ENCODE data around the gene LHFPL5. TPM values are rescaled to one million over a fixed set of nuclear protein-coding genes. Genes with fewer than 3 reads are reported as not detected.

Gene LHFPL5
- total and polyA plus RNA-seq, 2 experiments from 2014 or later, result not detected

- H3K4me3 Mint-ChIP-seq, result no peak overlapping the region
- Histone ChIP-seq H3K79me2 (replicated peaks; ENCODE audit: insufficient read depth) (no peaks in the 10 kb centered on the region), H3K9me2 (ENCODE audit: insufficient read depth) (no peaks in the 10 kb centered on the region), H3K4me2 (no peak overlapping the region), H3K36me3 (ENCODE audit: insufficient read depth) (no peaks in the 10 kb centered on the region), H3K27me3 (ENCODE audit: insufficient read depth) (no peaks in the 10 kb centered on the region), H3K4me3 (no peak overlapping the region), H2AFZ (no peak overlapping the region), H3K27ac (ENCODE audit: low read depth) (no peak overlapping the region), H3F3A (replicated peaks; ENCODE audit: low read depth) (0 out of 2 replicates have a peak, but pooled peaks cover 2% of the 10 kb centered on the region), H3K4me1 (ENCODE audit: insufficient read depth) (no peaks in the 10 kb centered on the region), H4K20me1 (replicated peaks; ENCODE audit: insufficient read depth) (no peaks in the 10 kb centered on the region)
- H3K4me1 Mint-ChIP-seq, result peaks cover 13% of the 10 kb centered on the region
- TF ChIP-seq NANOG (IDR thresholded peaks at IDR 0.05; ENCODE audit: borderline replicate concordance) (no peak), ZNF114 (CRISPR knock-in tag; IDR thresholded peaks at IDR 0.05) (no peak), REST (IDR thresholded peaks at IDR 0.05; ENCODE audit: unreplicated experiment) (no peak), STAT1 (IDR thresholded peaks at IDR 0.05; ENCODE audit: unreplicated experiment) (no peak), CTCF (conservative IDR thresholded peaks at IDR 0.05; ENCODE audit: low read depth in 2 of 2) (no peak)
- DNase-seq (ENCODE audit: low spot score) (no peak), ATAC-seq (no peak)
- no peaks in the 10 kb centered on the region; the same call in 2 of the 3 replicates for H3K36me3 Mint-ChIP-seq (ENCODE audit: low read depth)
- no peaks in the 10 kb centered on the region; the same call in 2 of the 3 replicates for H3K9me3 Mint-ChIP-seq
- peaks cover 8% of the 10 kb centered on the region for H3K27me3 Mint-ChIP-seq (ENCODE audit: insufficient read depth, low read depth, poor library complexity)
- no peak overlapping the region for H3K27ac Mint-ChIP-seq
Observed at GRCh38 chr6:35782424-35782823, 22.7 kb upstream of the LHFPL5 start.

- no peaks in the 10 kb centered on the region; the same call in 2 of the 3 replicates for H3K9me3 Mint-ChIP-seq
- H3K27ac ChIP-seq (ENCODE audit: low read depth), result no peak overlapping the region
- TF ChIP-seq ETS1 (IDR thresholded peaks at IDR 0.05), result no peak
- H3K27me3 Mint-ChIP-seq (ENCODE audit: insufficient read depth, low read depth, poor library complexity), result peaks cover 4% of the 10 kb centered on the region
- peaks cover 13% of the 10 kb centered on the region for H3K4me1 Mint-ChIP-seq
- no peaks in the 10 kb centered on the region for H3K36me3 Mint-ChIP-seq (ENCODE audit: low read depth)
- H3K4me1 ChIP-seq (ENCODE audit: insufficient read depth), result peaks cover 6% of the 10 kb centered on the region; the same call in 1 of the 2 replicates
- DNase-seq (ENCODE audit: low spot score) (no peak), ATAC-seq (no peak)
- H3K27me3 ChIP-seq (ENCODE audit: insufficient read depth), result no peaks in the 10 kb centered on the region
- no peak overlapping the region for H3K27ac Mint-ChIP-seq
- H3K36me3 ChIP-seq (ENCODE audit: insufficient read depth), result no peaks in the 10 kb centered on the region
- no peaks in the 10 kb centered on the region for H4K20me1 ChIP-seq (replicated peaks; ENCODE audit: insufficient read depth)
- no peaks in the 10 kb centered on the region; the same call in 1 of the 2 replicates for H3K9me2 ChIP-seq (ENCODE audit: insufficient read depth)
- no peak overlapping the region for H3K4me3 ChIP-seq
- 0 out of 2 replicates have a peak, but pooled peaks cover 2% of the 10 kb centered on the region for H3F3A ChIP-seq (replicated peaks; ENCODE audit: low read depth)
- H2AFZ ChIP-seq, result no peak overlapping the region
- H3K4me2 ChIP-seq, result no peak overlapping the region
- H3K79me2 ChIP-seq (replicated peaks; ENCODE audit: insufficient read depth), result no peaks in the 10 kb centered on the region
- H3K4me3 Mint-ChIP-seq, result no peak overlapping the region
Observed at GRCh38 chr6:35784200-35784599, 21.0 kb upstream of the LHFPL5 start.
